GM21619 (cell line): ENCODE measurements around the gene ARHGDIB.

Experiments used
- ATAC-seq: cut with Tn5 transposase; IDR thresholded peaks from one replicate; pipeline ENCODE4 v1.9.1; 2021; ENCODE audit not compliant: unreplicated experiment

ARHGDIB gene

GRCh38 chr12:14961466-14962152 lies at the start of gene ARHGDIB:
Gene ARHGDIB (minus strand): TSS chr12:14961601. CDS start chr12:14950712, 10,889 bp downstream.
- peak; percentile 58 for ATAC-seq

GRCh38 chr12:15011162-15011561 lies 49.8 kb upstream of the ARHGDIB start:
- ATAC-seq, result no peak

- no peak for ATAC-seq
Measured at GRCh38 chr12:15007551-15007950, 46.1 kb upstream of the ARHGDIB start.

- no peak for ATAC-seq
Measured at GRCh38 chr12:15005064-15005463, 43.7 kb upstream of the ARHGDIB start.

- ATAC-seq, result no peak
Measured at GRCh38 chr12:15004421-15004820, 43.0 kb upstream of the ARHGDIB start.

GRCh38 chr12:15001733-15002382 lies 40.5 kb upstream of the ARHGDIB start:
- ATAC-seq, result no peak

GRCh38 chr12:15000575-15000974 lies 39.2 kb upstream of the ARHGDIB start:
- no peak for ATAC-seq

- ATAC-seq, result no peak
Measured at GRCh38 chr12:14999695-15000365, 38.4 kb upstream of the ARHGDIB start.

GRCh38 chr12:14999021-14999694 lies 37.8 kb upstream of the ARHGDIB start:
- no peak for ATAC-seq

- ATAC-seq, result no peak
Measured at GRCh38 chr12:14997998-14998397, 36.6 kb upstream of the ARHGDIB start.

GRCh38 chr12:14995583-14996425 lies 34.4 kb upstream of the ARHGDIB start:
- ATAC-seq, result no peak

- ATAC-seq, result no peak
Measured at GRCh38 chr12:14994610-14995009, 33.2 kb upstream of the ARHGDIB start.

GRCh38 chr12:14993537-14994266 lies 32.3 kb upstream of the ARHGDIB start:
- ATAC-seq, result no peak

GRCh38 chr12:14993117-14993516 lies 31.7 kb upstream of the ARHGDIB start:
- no peak for ATAC-seq

GRCh38 chr12:14992673-14993072 lies 31.3 kb upstream of the ARHGDIB start:
- ATAC-seq, result no peak

GRCh38 chr12:14991069-14991468 lies 29.7 kb upstream of the ARHGDIB start:
- ATAC-seq, result no peak

- ATAC-seq, result peak; percentile 52
Measured at GRCh38 chr12:14989790-14990189, 28.4 kb upstream of the ARHGDIB start.

- no peak for ATAC-seq
Measured at GRCh38 chr12:14988035-14988434, 26.6 kb upstream of the ARHGDIB start.

GRCh38 chr12:14986449-14986848 lies 25.0 kb upstream of the ARHGDIB start:
- no peak for ATAC-seq

GRCh38 chr12:14984766-14985285 lies 23.4 kb upstream of the ARHGDIB start:
- no peak for ATAC-seq
